Body of pancreas (tissue), 4 donors: ENCODE data around the gene SLC25A30. TPM values are rescaled to one million over a fixed set of nuclear protein-coding genes. Genes with fewer than 3 reads are reported as not detected.
"Not testable (repeated sequence)": the region's sequence is repeated elsewhere in the genome, so short reads cannot be mapped to it uniquely, and the experiment has no call there.

Source experiments
- ATAC-seq: fragments of 150-250 bp; one replicate; pipeline ENCODE4 v1.9.1; 2016
- DNase-seq, 4 donors: peaks; one replicate each; pipeline ENCODE4 v3.0.0-alpha.2; 2019
- H3K27ac ChIP-seq, 4 donors: fragments of 200-600 bp; sonication (generic); 1 replicate in 3 of 4; 2 replicates in 1 of 4; pipeline versions ENCODE4 v1.5.1 to v1.6.1; 2016 to 2019; ENCODE audit warnings: mild to moderate bottlenecking in 1 of 4, mixed read lengths in 1 of 4, moderate library complexity in 1 of 4
- H3K27me3 ChIP-seq, 2 donors: fragments of 200-600 bp; sonication (generic); one replicate each; pipeline ENCODE4 v1.6.0; 2016; ENCODE audit warnings: mild to moderate bottlenecking in 1 of 2
- H3K36me3 ChIP-seq, 2 donors: fragments of 200-600 bp; sonication (generic); replicated peaks in 1 of 2; 2 replicates each; pipeline ENCODE4 v1.5.1; 2016; ENCODE audit warnings: low read depth in 2 of 2; ENCODE audit not compliant: insufficient read depth in 1 of 2
- H3K4me1 ChIP-seq: fragments of 200-600 bp; sonication (generic); one replicate; pipeline ENCODE4 v1.6.0; 2016
- H3K4me3 ChIP-seq, 2 donors: fragments of 200-600 bp; sonication (generic); 1 replicate in 1 of 2; 2 replicates in 1 of 2; pipeline ENCODE4 v1.5.1; 2016 to 2019
- H3K9me3 ChIP-seq, 3 donors: fragments of 200-600 bp; sonication (generic); 1 replicate in 2 of 3; 2 replicates in 1 of 3; pipeline ENCODE4 v1.5.1; 2016
- POLR2A ChIP-seq, 3 donors: fragments of 450-650 bp; IDR thresholded peaks; one replicate each; pipeline ENCODE4 v1.6.1; 2016; ENCODE audit warnings: antibody characterized with exemption in 3 of 3, mild to moderate bottlenecking in 2 of 3
- WGBS, 2 donors: methylation state at CpG; one replicate each; pipeline ENCODE4 v1.1.5; 2017; 5-methylcytosine and 5-hydroxymethylcytosine counted together
- intact Hi-C: fragments of 100-400 bp; cut with DNase I; formaldehyde crosslinking; loops from one replicate; pipeline ENCODE4 v1.15.1; 2023
- total RNA-seq, 2 donors: library from RNA; depleted of rRNA; stranded (reverse); fragments of >200 nt; gene quantifications; one replicate each; pipeline ENCODE4 v1.1.0, GENCODE V29; 2016
- TF ChIP-seq, protein P1 (sequence below), 7 experiments: fragments of 450-650 bp in 4 of 7; fragments of 200-600 bp in 3 of 7; sonication (generic) in 3 of 7; IDR thresholded peaks; one replicate each; pipeline ENCODE4 v1.5.1; 2016 to 2019; ENCODE audit warnings: antibody characterized with exemption in 7 of 7

The SLC25A30 gene
- total RNA-seq, 2 donors from 2014 or later, result 7.3 to 10.1 TPM

GRCh38 chr13:45388664-45389063 lies 29.5 kb downstream of the SLC25A30 start:
- Histone ChIP-seq H3K36me3 (no peaks in the 10 kb centered on the region), H3K4me1 (no peaks in the 10 kb centered on the region), H3K4me3 (no peak overlapping the region), H3K9me3 (no peaks in the 10 kb centered on the region), H3K27me3 (no peaks in the 10 kb centered on the region), H3K27ac (no peak overlapping the region)
- TF ChIP-seq, protein P1, sequence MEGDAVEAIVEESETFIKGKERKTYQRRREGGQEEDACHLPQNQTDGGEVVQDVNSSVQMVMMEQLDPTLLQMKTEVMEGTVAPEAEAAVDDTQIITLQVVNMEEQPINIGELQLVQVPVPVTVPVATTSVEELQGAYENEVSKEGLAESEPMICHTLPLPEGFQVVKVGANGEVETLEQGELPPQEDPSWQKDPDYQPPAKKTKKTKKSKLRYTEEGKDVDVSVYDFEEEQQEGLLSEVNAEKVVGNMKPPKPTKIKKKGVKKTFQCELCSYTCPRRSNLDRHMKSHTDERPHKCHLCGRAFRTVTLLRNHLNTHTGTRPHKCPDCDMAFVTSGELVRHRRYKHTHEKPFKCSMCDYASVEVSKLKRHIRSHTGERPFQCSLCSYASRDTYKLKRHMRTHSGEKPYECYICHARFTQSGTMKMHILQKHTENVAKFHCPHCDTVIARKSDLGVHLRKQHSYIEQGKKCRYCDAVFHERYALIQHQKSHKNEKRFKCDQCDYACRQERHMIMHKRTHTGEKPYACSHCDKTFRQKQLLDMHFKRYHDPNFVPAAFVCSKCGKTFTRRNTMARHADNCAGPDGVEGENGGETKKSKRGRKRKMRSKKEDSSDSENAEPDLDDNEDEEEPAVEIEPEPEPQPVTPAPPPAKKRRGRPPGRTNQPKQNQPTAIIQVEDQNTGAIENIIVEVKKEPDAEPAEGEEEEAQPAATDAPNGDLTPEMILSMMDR (IDR thresholded peaks at IDR 0.05), result no peak
- TF ChIP-seq POLR2A (IDR thresholded peaks at IDR 0.05), result no peak
- ATAC-seq, result no peak
- WGBS, 2 donors, result 97% methylated on average over 4 of the region's 4 CpGs
- intact Hi-C loops, result no loop called here
- DNase-seq, result no peak

GRCh38 chr13:45386892-45387575 lies 31.1 kb downstream of the SLC25A30 start:
- 84 to 89% methylated on average over 17 of the region's 17 CpGs for WGBS, 2 donors
- H3K9me3 ChIP-seq, DNase-seq, H3K4me1 ChIP-seq, ATAC-seq, H3K27ac ChIP-seq, intact Hi-C loops, H3K36me3 ChIP-seq, H3K4me3 ChIP-seq, H3K27me3 ChIP-seq: not testable (repeated sequence)

DNA sequence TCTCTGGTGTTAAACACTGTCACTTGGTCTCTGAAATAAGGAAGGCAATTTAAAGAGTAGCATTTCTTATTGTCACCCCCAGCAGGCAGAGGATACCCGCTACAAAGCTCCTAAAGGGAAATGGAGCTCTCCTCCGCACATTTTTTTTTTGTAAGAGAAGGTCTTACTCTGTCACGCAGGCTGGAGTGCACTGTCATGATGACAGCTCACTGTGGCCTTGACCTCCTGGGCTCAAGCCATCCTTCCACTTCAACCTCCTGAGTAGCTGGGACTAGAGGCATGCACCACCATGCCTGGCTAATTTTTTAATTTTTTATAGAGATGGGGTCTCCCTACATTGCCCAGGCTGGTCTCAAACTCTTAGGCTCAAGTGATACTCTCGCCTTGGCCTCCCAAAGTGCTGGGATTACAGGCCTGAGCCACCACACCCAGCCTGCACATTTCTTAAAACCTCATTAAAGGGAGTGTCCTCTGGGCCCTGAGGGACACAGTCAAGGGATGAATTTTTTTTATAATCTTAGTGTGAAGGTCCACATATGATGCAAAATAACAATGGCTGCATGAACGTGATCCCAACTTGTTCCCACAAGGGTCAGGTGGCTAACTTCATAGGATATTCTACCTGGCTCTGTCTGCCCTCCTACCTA lies 32.1 kb downstream of the SLC25A30 start:
- no peak for DNase-seq
- H3K4me1 ChIP-seq, result no peaks in the 10 kb centered on the region
- intact Hi-C loops, result no loop called here
- no peak overlapping the region for H3K4me3 ChIP-seq
- ATAC-seq, result no peak
- no peaks in the 10 kb centered on the region for H3K27me3 ChIP-seq
- H3K27ac ChIP-seq, result no peak overlapping the region
- no peak for TF ChIP-seq POLR2A (IDR thresholded peaks at IDR 0.05)
- TF ChIP-seq, protein P1 (IDR thresholded peaks at IDR 0.05), result no peak
- WGBS, 2 donors, result 85 to 92% methylated on average over 5 of the region's 5 CpGs
- H3K36me3 ChIP-seq, result no peaks in the 10 kb centered on the region
- H3K9me3 ChIP-seq, result no peaks in the 10 kb centered on the region

GRCh38 chr13:45385320-45385719 lies 32.9 kb downstream of the SLC25A30 start:
- H3K4me3 ChIP-seq, result no peak overlapping the region
- ATAC-seq (no peak), DNase-seq (no peak)
- 94 to 97% methylated on average over 5 of the region's 5 CpGs for WGBS, 2 donors
- H3K36me3 ChIP-seq, result no peaks in the 10 kb centered on the region
- intact Hi-C loops, result no loop called here
- H3K4me1 ChIP-seq, result no peaks in the 10 kb centered on the region
- H3K27me3 ChIP-seq, result no peaks in the 10 kb centered on the region
- no peak overlapping the region for H3K27ac ChIP-seq
- no peaks in the 10 kb centered on the region for H3K9me3 ChIP-seq
- TF ChIP-seq, protein P1 (IDR thresholded peaks at IDR 0.05), result no peak
- TF ChIP-seq POLR2A (IDR thresholded peaks at IDR 0.05), result no peak

GRCh38 chr13:45384474-45385174 lies 33.5 kb downstream of the SLC25A30 start:
- no peak overlapping the region for H3K4me3 ChIP-seq
- no peaks in the 10 kb centered on the region for H3K9me3 ChIP-seq
- H3K4me1 ChIP-seq, result no peaks in the 10 kb centered on the region
- no peaks in the 10 kb centered on the region for H3K27me3 ChIP-seq
- intact Hi-C loops, result no loop called here
- no peak overlapping the region for H3K27ac ChIP-seq
- DNase-seq, result no peak
- TF ChIP-seq POLR2A (IDR thresholded peaks at IDR 0.05), result no peak
- TF ChIP-seq, protein P1 (IDR thresholded peaks at IDR 0.05), result no peak
- no peak for ATAC-seq
- H3K36me3 ChIP-seq, result no peaks in the 10 kb centered on the region
- 67 to 70% methylated on average over 4 of the region's 4 CpGs for WGBS, 2 donors

DNA sequence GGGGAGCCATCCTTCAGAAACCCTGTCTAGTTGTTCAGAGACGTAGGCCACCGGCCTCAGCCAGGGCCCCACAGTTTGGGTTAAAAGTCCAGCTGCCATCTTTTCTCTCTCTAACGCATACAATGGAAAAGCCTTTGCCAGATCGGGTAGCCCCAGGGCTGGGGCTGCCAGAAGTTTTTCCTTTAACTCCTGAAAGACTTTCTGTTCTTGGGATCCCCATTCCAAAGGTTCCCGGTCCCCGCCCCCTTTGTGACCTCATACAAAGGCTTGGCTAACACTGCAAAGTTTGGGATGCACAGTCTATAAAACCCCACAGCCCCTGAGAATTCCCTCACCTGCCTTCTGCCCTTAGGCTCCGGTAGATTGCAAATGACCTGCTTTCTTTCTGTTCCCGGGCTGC lies 35.4 kb downstream of the SLC25A30 start:
- DNase-seq, H3K9me3 ChIP-seq, H3K36me3 ChIP-seq, H3K4me1 ChIP-seq, H3K27ac ChIP-seq, H3K27me3 ChIP-seq, intact Hi-C loops, ATAC-seq, H3K4me3 ChIP-seq: not testable (repeated sequence)
- WGBS, 2 donors, result 85 to 96% methylated on average over 2 to 5 of the region's 8 CpGs
